Suprapubic skin (tissue), 4 donors: Measurements from ENCODE around the gene LRRTM4. TPM values are rescaled to one million over a fixed set of nuclear protein-coding genes. Genes with fewer than 3 reads are reported as not detected.

ENCODE experiments used
- DNase-seq, 2 donors: peaks; one replicate each; pipeline ENCODE4 v3.0.0-alpha.2; 2019; ENCODE audit warnings: low spot score in 2 of 2
- H3K27ac ChIP-seq: fragments of 200-600 bp; sonication (generic); one replicate; pipeline ENCODE4 v1.5.1; 2019
- H3K27me3 ChIP-seq: fragments of 200-600 bp; sonication (generic); one replicate; pipeline ENCODE4 v1.5.1; 2019
- H3K36me3 ChIP-seq: fragments of 200-600 bp; sonication (generic); one replicate; pipeline ENCODE4 v1.5.1; 2019
- H3K4me1 ChIP-seq: fragments of 200-600 bp; sonication (generic); one replicate; pipeline ENCODE4 v1.5.1; 2019
- H3K4me3 ChIP-seq: fragments of 200-600 bp; sonication (generic); one replicate; pipeline ENCODE4 v1.5.1; 2019; ENCODE audit warnings: mild to moderate bottlenecking
- H3K9me3 ChIP-seq: fragments of 200-600 bp; sonication (generic); one replicate; pipeline ENCODE4 v1.5.1; 2019
- CTCF ChIP-seq, 2 donors: fragments of 200-600 bp in 1 of 2; fragments of 450-650 bp in 1 of 2; sonication (generic) in 1 of 2; IDR thresholded peaks; one replicate each; pipeline ENCODE4 v1.5.1; 2016 to 2019; ENCODE audit warnings: antibody characterized with exemption in 2 of 2, mild to moderate bottlenecking in 1 of 2, moderate library complexity in 1 of 2
- EP300 ChIP-seq: sonication (generic); formaldehyde crosslinking; IDR thresholded peaks from one replicate; pipeline ENCODE4 v1.6.1; 2017; ENCODE audit warnings: antibody characterized with exemption
- POLR2A ChIP-seq, 2 donors: fragments of 450-650 bp; IDR thresholded peaks; one replicate each; pipeline ENCODE4 v1.6.1; 2017; ENCODE audit warnings: antibody characterized with exemption in 2 of 2, mild to moderate bottlenecking in 2 of 2, moderate library complexity in 2 of 2
- POLR2AphosphoS5 ChIP-seq, 3 donors: sonication (generic); formaldehyde crosslinking; IDR thresholded peaks; one replicate each; pipeline ENCODE4 v1.6.1; 2017; ENCODE audit warnings: antibody characterized with exemption in 3 of 3
- WGBS: methylation state at CpG from one replicate; pipeline ENCODE4 v1.1.5; 2018; 5-methylcytosine and 5-hydroxymethylcytosine counted together
- total RNA-seq, 4 donors: library from RNA; depleted of rRNA; stranded (reverse); fragments of >200 nt; gene quantifications; one replicate each; pipeline ENCODE4 v1.1.0, GENCODE V29; 2016

Gene LRRTM4
- total RNA-seq, 4 donors from 2014 or later = not detected

- Histone ChIP-seq H3K4me1 (no peaks in the 10 kb centered on the region), H3K27ac (no peak overlapping the region), H3K36me3 (no peaks in the 10 kb centered on the region), H3K4me3 (no peak overlapping the region), H3K9me3 (no peaks in the 10 kb centered on the region), H3K27me3 (no peaks in the 10 kb centered on the region)
- 74% methylated on average over 6 of the region's 6 CpGs for WGBS
- no peak for DNase-seq
- TF ChIP-seq CTCF (IDR thresholded peaks at IDR 0.05) = no peak
- TF ChIP-seq EP300 = no peak
Observed at GRCh38 chr2:76825140-76825970, 696.8 kb downstream of the LRRTM4 start.

GRCh38 chr2:76821731-76822130 lies 700.4 kb downstream of the LRRTM4 start:
- DNase-seq = no peak
- TF ChIP-seq EP300 (no peak), POLR2A (IDR thresholded peaks at IDR 0.05) (no peak), POLR2AphosphoS5 (IDR thresholded peaks at IDR 0.05) (no peak), CTCF (IDR thresholded peaks at IDR 0.05) (no peak)
- Histone ChIP-seq H3K9me3 (no peaks in the 10 kb centered on the region), H3K4me1 (no peaks in the 10 kb centered on the region), H3K4me3 (no peak overlapping the region), H3K27ac (no peak overlapping the region), H3K27me3 (no peaks in the 10 kb centered on the region), H3K36me3 (no peaks in the 10 kb centered on the region)
- 78% methylated on average over 2 of the region's 2 CpGs for WGBS

- Histone ChIP-seq H3K9me3 (no peaks in the 10 kb centered on the region), H3K4me1 (no peaks in the 10 kb centered on the region), H3K36me3 (no peaks in the 10 kb centered on the region), H3K27me3 (no peaks in the 10 kb centered on the region), H3K4me3 (no peak overlapping the region), H3K27ac (no peak overlapping the region)
- TF ChIP-seq POLR2AphosphoS5 (IDR thresholded peaks at IDR 0.05) (no peak), EP300 (no peak), POLR2A (IDR thresholded peaks at IDR 0.05) (no peak), CTCF (IDR thresholded peaks at IDR 0.05) (no peak)
- DNase-seq = no peak
- WGBS = 95% methylated on average over 1 of the region's 1 CpG
Observed at GRCh38 chr2:76813084-76813483, 709.1 kb downstream of the LRRTM4 start.

- Histone ChIP-seq H3K4me3 (no peak overlapping the region), H3K27me3 (no peaks in the 10 kb centered on the region), H3K9me3 (no peaks in the 10 kb centered on the region), H3K27ac (no peak overlapping the region), H3K4me1 (no peaks in the 10 kb centered on the region), H3K36me3 (no peaks in the 10 kb centered on the region)
- no peak for DNase-seq
- TF ChIP-seq POLR2A (IDR thresholded peaks at IDR 0.05) (no peak), EP300 (no peak), CTCF (IDR thresholded peaks at IDR 0.05) (no peak), POLR2AphosphoS5 (IDR thresholded peaks at IDR 0.05) (no peak)
Observed at GRCh38 chr2:76812156-76812555, 710.0 kb downstream of the LRRTM4 start.

GRCh38 chr2:76809136-76809535 lies 713.0 kb downstream of the LRRTM4 start:
- Histone ChIP-seq H3K36me3 (no peaks in the 10 kb centered on the region), H3K4me3 (no peak overlapping the region), H3K9me3 (no peaks in the 10 kb centered on the region), H3K27me3 (no peaks in the 10 kb centered on the region), H3K27ac (no peak overlapping the region), H3K4me1 (no peaks in the 10 kb centered on the region)
- no peak for DNase-seq
- no peak for TF ChIP-seq CTCF (IDR thresholded peaks at IDR 0.05)
- TF ChIP-seq POLR2A (IDR thresholded peaks at IDR 0.05) = no peak
- no peak for TF ChIP-seq EP300
- no peak for TF ChIP-seq POLR2AphosphoS5 (IDR thresholded peaks at IDR 0.05)
- 55% methylated on average over 1 of the region's 1 CpG for WGBS
